Natural killer cell (primary cell): ENCODE results near the gene MAP9. TPM values are rescaled to one million over a fixed set of nuclear protein-coding genes. Genes with fewer than 3 reads are reported as not detected.

Source experiments
- ATAC-seq, 3 donors: fragments of 150-1000 bp in 2 of 3; fragments of 200-7000 bp in 1 of 3; cut with Tn5 transposase; 1 replicate in 1 of 3; 2 replicates in 2 of 3; pipeline ENCODE4 v1.10.0; 2021; ENCODE audit warnings: mild to moderate bottlenecking in 2 of 3, moderate library complexity in 2 of 3
- DNase-seq, 2 donors: peaks; one replicate each; pipeline versions ENCODE4 v3.0.0 to v3.0.0-alpha.2; 2013 to 2021; ENCODE audit warnings: mixed read lengths in 1 of 2
- H3K27ac ChIP-seq: one replicate; pipeline ENCODE4 v1.5.1; 2013; ENCODE audit warnings: mild to moderate bottlenecking, low read length
- H3K27me3 ChIP-seq: one replicate; pipeline ENCODE4 v1.6.1; 2013; ENCODE audit warnings: low read length; ENCODE audit not compliant: control insufficient read depth, insufficient read depth
- H3K36me3 ChIP-seq: one replicate; pipeline ENCODE4 v1.6.1; 2013; ENCODE audit warnings: low read length; ENCODE audit not compliant: control insufficient read depth, insufficient read depth
- H3K4me1 ChIP-seq: one replicate; pipeline ENCODE4 v1.6.1; 2013; ENCODE audit warnings: low read length; ENCODE audit not compliant: control insufficient read depth, insufficient read depth
- H3K4me3 ChIP-seq: one replicate; pipeline ENCODE4 v1.5.1; 2013; ENCODE audit warnings: low read length
- H3K9me3 ChIP-seq: one replicate; pipeline ENCODE4 v1.6.1; 2013; ENCODE audit warnings: low read length; ENCODE audit not compliant: control insufficient read depth, insufficient read depth
- H3K27ac Mint-ChIP-seq, 2 donors: one replicate each; pipeline ENCODE4 v1.8.0; 2022; ENCODE audit warnings: mild to moderate bottlenecking in 2 of 2, mixed read lengths in 2 of 2, moderate library complexity in 1 of 2
- H3K27me3 Mint-ChIP-seq, 2 donors: one replicate each; pipeline ENCODE4 v1.8.0; 2022; ENCODE audit warnings: low read depth in 2 of 2, mixed read lengths in 2 of 2
- H3K36me3 Mint-ChIP-seq: one replicate; pipeline ENCODE4 v1.8.0; 2022; ENCODE audit warnings: mixed read lengths
- H3K4me1 Mint-ChIP-seq, 2 donors: one replicate each; pipeline ENCODE4 v1.8.0; 2022; ENCODE audit warnings: mixed read lengths in 2 of 2
- H3K4me3 Mint-ChIP-seq: one replicate; pipeline ENCODE4 v1.8.0; 2022; ENCODE audit warnings: mild to moderate bottlenecking, moderate library complexity, mixed read lengths
- H3K9me3 Mint-ChIP-seq, 2 donors: one replicate each; pipeline ENCODE4 v1.8.0; 2022; ENCODE audit warnings: mixed read lengths in 2 of 2
- CTCF ChIP-seq: fragments of 200-600 bp; IDR thresholded peaks from one replicate; pipeline ENCODE4 v1.8.0; 2022; ENCODE audit warnings: antibody characterized with exemption
- WGBS: methylation state at CpG from one replicate; pipeline ENCODE4 v1.1.7; 2013; ENCODE audit warnings: missing lambda C conversion rate; ENCODE audit not compliant: insufficient coverage; 5-methylcytosine and 5-hydroxymethylcytosine counted together
- intact Hi-C: fragments of 100-400 bp; cut with micrococcal nuclease; formaldehyde crosslinking; loops from one replicate; pipeline ENCODE4 v1.14.2; 2022
- total RNA-seq, 4 donors: library from RNA; stranded (reverse); fragments of 120-200 nt in 1 of 4; gene quantifications; one replicate each; pipeline versions ENCODE4 v1.2.3 to v1.2.4, GENCODE V29; 2013 to 2022

The MAP9 gene
- total RNA-seq, 3 donors from 2014 or later (not counting 1 experiment from before 2014, with no cell fraction given), result 9.4 to 17.6 (median 10.6) TPM

- intact Hi-C loops, result no loop called here
- Histone ChIP-seq H3K36me3 (no peaks in the 10 kb centered on the region), H3K27me3 (no peaks in the 10 kb centered on the region), H3K27ac (no peak overlapping the region), H3K4me3 (no peak overlapping the region), H3K4me1 (no peaks in the 10 kb centered on the region), H3K9me3 (no peaks in the 10 kb centered on the region)
- no peak overlapping the region for H3K27ac Mint-ChIP-seq
- no peaks in the 10 kb centered on the region for H3K27me3 Mint-ChIP-seq
- ATAC-seq, result no peak
- no peak for TF ChIP-seq CTCF
- H3K4me1 Mint-ChIP-seq, result no peaks in the 10 kb centered on the region
- 73% methylated on average over 1 of the region's 2 CpGs for WGBS
- H3K36me3 Mint-ChIP-seq, result no peaks in the 10 kb centered on the region
- peaks cover 0 to 9% of the 10 kb centered on the region in 2 donors for H3K9me3 Mint-ChIP-seq
- no peak for DNase-seq
- H3K4me3 Mint-ChIP-seq, result no peak overlapping the region
Measured at GRCh38 chr4:155304375-155304774, 72.4 kb downstream of the MAP9 start.

GRCh38 chr4:155299103-155299502 lies 77.7 kb downstream of the MAP9 start:
- intact Hi-C loops, result no loop called here
- ATAC-seq, result no peak
- WGBS, result 100% methylated on average over 1 of the region's 2 CpGs
- Mint-ChIP-seq H3K9me3 (peaks cover 2 to 4% of the 10 kb centered on the region in 2 donors), H3K27me3 (no peaks in the 10 kb centered on the region), H3K4me3 (no peak overlapping the region), H3K36me3 (no peaks in the 10 kb centered on the region), H3K27ac (no peak overlapping the region), H3K4me1 (no peaks in the 10 kb centered on the region)
- Histone ChIP-seq H3K27me3 (no peaks in the 10 kb centered on the region), H3K36me3 (no peaks in the 10 kb centered on the region), H3K4me1 (no peaks in the 10 kb centered on the region), H3K4me3 (no peak overlapping the region), H3K9me3 (peaks cover 5% of the 10 kb centered on the region), H3K27ac (no peak overlapping the region)
- no peak for TF ChIP-seq CTCF
- DNase-seq, result no peak

Other genes with a start within 250 kb of the MAP9 start
- gene NPY2R, start 168.3 kb downstream of the MAP9 start, total RNA-seq, result not detected